ENCODE measurements around the gene AMMECR1.

The AMMECR1 gene

DNA sequence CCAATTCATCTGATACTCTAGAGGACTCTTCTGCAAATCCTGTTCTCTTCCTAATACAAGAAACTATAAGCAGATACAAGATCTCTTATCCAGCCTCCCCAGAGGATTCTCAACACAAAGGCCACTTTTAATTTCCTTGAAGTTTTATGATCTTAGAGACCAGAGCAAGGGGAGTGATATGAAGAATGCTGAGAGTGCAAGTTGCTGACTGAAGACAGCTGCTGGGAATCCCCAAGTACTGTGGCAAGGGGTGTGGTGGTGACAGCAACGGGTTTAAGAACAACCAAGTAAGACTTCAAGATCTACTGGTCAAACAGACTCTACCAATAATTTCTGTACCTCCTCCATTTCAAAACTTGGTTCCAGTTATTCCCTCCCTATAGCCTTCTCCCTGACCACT is 7.0 kb downstream of the AMMECR1 start:
- peak; percentile 26 for DNase-seq

DNA sequence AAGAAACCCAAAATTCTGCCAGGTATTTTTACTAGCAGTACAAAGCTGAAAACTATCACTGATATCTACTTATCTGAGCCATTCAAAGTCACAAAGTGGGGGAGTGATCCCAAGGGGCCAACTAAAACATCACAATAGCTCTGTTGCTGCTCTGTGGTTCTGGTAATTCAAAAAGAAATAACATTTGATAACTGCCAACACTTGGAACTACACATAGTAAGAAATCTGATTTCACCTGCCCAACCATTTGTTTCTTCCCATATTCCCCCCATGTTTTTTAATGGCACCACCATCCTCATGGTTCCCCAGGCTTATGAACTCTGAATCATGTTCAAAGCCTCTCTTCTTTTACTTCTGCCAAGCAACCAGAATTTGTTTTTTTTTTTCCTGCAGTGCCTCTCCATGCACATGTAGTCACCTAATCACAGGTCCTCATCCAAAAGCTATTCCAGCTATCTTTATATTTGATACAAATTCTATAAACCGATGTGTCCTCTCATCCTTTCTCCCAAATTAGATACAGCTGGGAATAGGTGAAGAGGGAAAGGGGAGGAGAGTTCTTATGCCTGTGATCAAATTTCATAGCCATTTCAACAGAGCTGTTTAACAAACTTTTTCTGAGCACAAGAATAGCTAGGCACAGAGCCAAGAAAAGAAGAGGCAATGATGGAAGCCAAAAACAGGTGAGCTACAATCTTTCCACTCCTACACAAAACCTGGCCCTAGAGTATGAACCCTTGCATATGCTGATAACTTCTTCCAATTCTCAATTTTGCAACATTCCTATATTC is 7.7 kb downstream of the AMMECR1 start:
- no peak for DNase-seq

DNA sequence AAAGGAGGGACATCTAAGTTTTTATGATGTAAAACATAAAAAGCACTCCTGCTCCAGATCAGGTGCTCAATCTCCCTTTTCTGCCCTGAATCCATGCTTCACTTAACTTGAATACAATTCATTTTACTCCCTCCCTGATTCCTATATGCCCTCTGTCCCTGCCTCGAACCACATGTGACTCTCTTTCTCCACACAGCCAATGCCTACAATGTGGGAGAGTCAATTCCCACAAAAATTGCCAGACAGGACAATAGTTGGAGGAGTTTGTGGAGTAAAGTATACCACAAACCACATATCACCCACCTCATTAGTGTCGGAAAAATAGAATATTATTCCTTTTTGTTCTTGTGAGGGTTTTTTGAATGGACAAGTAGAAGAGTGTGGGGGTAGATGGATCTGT is 9.7 kb downstream of the AMMECR1 start:
- no peak for DNase-seq

DNA sequence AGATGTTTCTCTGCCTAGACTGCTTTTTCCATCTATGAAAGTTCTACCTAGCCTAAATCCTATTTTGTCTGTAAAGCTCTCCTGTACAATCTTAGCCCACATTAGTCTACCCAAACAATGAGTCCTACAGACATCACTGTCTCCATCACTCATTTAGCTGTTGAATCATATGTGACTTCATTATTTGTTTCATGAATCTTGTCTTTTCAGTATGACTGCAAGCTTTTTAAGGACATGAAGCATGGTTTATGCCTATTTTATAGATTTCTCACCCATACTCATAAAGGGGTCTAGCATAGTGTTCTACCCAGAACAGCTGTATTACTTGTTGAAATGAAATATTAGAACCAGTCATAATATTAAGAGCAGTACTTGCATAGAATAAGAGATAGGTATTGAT is 13.0 kb downstream of the AMMECR1 start:
- DNase-seq = no peak

DNA sequence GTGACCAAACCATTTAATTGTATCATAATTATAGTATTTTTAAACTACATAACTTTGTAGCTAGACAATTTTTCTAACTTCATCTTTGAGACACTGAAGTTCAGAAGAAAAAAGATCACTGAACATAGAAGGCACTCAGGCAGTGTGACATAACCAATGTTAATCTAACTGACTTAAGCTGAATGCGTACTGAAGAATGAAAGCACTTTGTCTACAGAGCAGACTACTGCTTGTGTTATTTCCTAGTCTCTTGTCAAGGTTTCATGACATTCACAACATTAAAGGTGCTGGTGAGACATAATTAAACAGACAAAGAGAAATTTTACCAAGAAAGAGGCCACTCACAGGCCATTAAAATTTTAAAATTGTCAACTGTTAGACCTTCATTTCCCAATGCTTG is 13.5 kb downstream of the AMMECR1 start:
- DNase-seq = no peak

DNA sequence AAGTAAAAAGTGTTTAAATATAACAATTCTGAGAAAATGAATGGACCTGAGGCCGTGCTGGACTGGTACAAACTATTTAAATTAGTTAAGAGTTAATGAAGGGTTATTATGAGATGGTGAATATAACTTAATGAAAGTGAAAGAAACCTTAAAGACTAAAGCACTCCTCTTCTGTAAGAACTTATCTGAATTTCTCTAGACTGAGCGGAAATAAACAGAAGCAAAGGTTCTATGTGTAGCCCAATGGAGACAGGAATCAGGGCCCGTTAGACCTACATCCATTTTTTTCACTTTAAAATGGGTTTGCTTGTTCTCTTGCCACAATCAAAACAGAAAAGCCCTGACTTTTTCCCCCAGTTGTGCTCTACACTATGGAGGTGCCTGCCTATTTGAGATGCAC is 14.9 kb downstream of the AMMECR1 start:
- DNase-seq = no peak

DNA sequence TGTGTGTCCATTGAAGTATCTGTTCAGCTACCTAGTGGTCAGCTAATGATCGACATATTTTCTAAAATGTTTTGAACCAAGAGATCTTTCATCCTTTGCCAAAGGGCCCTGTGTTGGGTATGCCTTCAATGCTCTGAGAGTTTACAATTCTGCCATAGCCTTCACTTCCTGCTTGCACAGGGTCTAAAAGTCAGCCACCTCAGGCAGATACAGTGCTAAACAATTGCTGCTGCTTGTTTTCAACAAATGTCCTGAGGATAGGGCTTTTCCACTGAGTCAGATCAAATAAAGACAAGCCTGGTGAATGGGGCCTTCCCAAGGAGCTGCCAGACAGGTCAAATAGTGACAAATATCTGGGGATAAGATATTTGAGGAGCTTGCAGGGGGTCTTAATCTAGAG is 16.7 kb downstream of the AMMECR1 start:
- no peak for DNase-seq

DNA sequence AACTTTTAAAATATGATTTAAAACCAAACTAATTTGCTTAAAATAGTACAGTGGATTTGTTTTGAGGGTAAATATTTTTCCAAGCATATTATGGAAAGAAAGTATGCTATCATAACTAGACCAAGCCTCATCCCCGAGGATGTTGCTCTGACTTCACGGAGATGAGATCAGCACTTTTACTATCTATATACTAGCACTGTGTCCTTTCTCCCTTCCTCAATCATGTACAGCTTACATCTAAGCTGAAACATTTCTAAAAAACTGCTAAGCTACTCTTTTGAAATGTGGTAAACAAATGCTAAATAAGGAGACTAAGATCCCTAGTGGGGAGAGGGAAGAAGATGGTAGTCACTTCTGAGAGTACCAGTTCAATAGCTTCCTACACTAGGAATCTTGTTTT is 23.8 kb downstream of the AMMECR1 start:
- no peak for DNase-seq

DNA sequence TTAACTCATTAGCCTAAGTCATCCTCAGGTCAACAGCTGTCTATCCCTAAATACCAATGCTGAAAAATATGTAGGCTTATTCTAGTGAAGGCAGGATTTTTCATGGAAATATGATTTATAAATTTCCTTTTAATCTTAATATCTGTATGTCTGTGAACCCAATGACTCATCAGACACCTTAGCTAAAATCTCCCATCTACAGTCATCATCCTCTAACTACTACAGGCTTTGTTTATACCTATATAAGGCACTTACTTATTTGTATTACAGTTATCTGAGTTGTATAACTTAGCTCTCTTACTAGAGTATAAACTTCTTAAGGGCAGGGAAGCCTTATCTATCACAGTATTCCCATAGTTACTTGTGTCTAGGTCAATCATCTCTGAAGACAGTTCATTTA is 24.2 kb downstream of the AMMECR1 start:
- DNase-seq = no peak

DNA sequence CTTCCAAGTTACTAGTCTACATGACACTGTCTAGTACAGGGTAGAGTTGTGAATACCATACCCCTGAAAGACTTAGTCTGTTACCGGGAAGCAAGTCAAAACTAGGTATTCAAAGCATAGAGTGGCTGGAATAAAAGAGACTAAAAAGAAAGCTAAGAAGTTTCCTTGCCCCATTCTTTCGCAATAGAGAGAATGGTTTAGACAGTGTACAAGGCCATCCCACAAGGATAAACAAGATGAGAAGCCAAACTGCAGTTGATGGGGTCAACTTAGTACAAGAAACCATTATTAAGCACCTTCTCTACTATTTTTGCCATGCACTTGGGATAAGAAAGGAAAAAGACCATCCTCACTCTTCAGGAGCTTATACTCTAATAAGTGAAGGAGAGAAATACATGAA is 30.3 kb downstream of the AMMECR1 start:
- no peak for DNase-seq

DNA sequence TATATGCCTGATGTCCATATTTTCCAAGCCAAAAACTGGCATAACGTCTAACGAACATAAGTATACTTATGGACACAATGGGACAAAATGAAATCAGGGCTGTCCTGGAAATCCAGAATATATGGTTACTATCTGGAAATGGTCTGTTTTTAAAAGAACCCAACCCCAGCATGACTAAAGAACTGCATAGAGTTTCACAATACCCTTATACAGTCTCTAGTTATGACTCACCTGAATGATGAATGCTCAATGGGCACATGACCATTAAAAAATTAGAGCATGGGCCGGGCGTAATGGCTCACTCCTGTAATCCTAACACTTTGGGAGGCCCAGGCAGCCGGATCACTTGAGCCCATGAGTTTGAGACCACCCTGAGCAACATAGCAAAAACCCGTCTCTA is 31.8 kb downstream of the AMMECR1 start:
- DNase-seq = no peak

DNA sequence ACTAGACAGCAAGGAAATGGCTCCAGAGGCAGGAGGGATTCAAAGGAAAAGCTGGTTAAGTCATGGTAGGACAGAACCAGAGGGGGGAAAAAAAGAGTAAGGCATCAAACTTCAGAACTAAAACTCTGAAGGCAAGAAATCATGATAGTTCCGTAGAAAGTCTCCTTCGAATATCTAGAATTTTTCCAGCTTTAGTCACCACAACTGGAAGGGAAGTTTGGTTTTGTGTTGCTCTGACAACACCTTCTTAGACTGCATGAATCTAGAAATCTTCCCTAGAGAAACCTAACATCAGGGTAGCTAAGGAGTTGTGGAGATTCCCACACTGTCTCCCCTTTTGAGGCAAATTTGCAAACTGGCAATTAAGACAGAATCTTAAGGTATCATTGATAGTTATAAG is 33.7 kb downstream of the AMMECR1 start:
- DNase-seq = no peak

DNA sequence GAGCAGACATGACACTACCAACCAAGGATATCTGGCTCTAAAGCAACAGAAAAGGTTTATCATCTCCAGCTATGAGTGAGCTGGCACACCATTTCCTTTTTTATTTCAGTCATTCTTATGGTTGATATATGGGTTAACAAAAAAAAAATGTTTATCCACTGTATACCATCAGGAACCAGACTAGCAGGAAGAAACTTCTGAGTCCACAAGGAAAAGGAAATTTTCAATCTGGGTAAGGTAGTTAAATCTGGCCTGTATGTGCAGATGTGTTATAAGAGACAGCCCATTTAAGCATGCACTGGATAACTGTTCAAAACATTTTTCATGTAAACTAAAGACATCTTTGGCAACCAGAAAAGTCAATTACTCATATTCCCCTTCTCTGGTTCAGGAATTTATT is 35.0 kb downstream of the AMMECR1 start:
- DNase-seq = no peak

DNA sequence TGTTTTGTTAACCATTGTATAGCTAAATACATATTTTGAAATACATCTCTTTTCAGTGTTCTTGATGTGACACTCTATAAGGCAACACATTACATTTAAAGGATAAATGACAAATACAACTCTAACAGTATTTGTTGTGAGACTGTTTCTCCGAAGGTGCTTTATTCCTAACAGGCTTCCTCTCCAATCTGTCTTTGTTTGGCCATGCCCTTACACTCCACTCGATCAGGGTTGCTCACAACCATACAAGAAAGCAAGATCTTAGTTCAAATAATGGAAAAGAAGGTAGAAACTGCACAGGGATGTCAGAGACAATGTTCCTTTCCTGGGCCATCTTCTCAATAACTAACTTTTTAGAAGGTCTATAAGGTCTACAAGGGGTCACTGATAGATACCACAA is 36.5 kb downstream of the AMMECR1 start:
- DNase-seq = no peak

DNA sequence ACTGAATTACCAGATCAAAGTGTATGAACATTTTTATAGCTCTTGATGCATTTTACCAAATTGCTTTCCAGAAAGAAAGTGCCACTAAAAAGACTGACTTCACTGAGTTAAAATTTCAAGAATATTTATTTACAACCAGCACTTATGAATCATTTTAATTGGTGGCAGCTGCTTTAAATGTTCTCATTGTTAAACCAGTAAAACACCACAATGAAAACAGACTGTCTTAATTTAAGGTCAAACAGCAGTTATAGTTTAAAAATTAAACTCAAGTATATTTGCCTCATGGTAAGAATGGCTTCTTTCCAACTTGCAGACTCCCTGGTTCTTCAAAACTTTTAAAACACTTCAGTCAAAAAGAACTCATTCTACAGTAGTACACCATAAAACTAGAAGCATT is 36.9 kb downstream of the AMMECR1 start:
- no peak for DNase-seq

DNA sequence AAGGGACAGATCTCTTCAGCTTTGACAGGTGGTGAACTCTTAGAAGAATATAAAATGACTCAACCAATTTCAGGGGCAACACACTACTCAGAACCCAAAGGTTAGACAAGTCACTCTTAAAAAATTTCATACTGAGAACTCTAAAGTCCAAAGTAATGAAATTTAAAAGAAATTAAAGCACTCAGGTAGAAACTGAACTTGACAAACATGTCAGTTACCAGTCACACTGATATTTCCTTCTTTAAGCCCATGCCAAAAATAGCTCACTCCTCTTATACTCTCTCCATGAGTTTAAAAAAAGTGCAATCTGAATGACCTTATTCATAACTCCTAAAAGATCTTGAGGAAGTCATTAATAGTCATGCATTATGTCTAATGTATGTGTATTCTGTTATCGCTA is 40.3 kb downstream of the AMMECR1 start:
- DNase-seq = no peak

DNA sequence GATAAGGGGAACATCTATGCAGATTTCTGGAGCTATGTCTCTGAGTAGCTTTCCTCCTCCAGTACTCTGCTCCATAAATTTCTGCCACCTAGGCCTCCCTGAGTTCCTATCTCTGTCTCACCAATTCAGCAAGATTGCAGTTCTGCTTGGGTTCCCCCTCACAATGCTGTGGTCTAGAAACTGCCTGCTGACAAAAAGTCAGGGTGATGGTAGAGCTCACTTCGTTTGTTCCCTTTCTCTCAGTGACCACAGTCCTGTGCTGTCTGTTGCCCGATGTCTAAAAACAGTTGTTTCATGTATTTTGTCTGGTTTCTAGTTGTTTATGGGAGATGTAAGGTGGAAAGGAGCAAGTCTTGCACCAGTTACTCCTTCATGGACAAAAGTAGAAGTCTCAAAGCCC is 41.1 kb downstream of the AMMECR1 start:
- DNase-seq = no peak

DNA sequence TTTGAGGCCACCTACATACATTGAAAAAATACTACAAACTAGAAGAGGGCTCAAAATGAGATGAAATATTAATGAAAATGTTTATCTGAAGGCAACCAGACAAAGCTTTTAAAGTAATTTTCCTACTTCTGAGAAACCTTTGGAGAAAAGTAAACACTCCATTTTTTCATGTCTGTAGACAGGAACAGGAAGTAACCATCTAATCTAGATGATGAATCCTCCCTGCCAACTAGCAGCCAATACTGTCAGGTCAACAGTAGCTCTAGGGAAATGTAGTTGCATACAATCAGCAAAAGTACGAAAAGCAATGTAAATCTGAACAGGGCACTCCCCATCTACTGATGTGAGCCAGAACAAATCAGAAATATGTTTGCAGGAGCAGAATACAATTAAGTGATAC is 49.0 kb downstream of the AMMECR1 start:
- no peak for DNase-seq

DNA sequence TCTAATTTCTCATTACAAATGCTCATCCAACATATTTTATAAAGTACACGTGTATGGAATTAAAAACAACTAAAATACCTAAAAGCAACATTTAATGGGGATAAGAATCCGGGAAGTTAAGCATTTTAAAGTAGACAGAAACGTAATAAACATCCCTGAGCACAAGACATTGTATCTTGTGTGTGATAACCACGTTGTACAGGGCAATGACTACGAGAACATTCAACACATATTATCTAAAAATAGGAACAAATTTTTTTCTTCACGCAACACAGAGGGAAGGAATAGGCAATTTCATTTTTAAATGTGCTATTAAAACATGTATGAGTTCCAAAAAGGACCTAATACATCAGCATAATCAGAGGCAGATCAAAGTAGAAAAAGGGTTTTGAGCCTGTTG is 49.5 kb downstream of the AMMECR1 start:
- no peak for DNase-seq

DNA sequence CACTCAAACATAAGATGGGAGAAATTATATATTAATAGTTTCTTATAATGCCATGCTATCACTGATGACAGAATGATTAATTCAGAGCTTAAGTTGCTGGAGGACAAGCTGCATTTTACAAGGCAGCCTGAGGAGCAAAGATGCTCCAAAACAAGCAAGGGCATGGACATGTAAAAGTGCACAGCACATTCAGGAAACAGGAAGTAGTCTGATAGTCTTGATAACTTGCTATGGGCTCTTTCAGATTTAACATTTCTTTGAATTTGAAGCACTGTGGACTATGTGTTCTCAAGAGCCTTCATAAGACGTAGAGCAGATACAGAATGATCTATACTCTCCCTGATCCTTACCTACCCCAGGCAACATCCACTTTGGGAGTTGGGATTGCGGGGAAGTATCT is 50.0 kb downstream of the AMMECR1 start:
- DNase-seq = no peak

DNA sequence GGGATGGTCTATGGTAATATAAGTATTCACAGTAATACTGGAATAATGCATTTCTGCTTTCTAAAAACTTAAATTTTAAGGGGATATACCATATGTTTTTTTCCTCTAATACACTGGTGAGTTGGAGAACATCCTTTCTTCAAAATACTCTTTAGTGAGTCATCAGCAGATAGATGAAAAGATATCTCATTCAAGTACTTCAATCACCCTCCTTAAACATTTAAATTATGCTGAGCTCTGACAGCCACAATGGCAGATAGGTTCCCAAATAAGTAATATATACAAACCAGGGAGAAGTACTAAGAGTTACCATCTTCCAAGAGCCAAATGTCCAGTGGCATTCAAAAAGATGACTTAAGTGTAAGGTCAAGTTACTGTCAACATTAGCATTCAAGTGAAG is 52.2 kb downstream of the AMMECR1 start:
- no peak for DNase-seq

DNA sequence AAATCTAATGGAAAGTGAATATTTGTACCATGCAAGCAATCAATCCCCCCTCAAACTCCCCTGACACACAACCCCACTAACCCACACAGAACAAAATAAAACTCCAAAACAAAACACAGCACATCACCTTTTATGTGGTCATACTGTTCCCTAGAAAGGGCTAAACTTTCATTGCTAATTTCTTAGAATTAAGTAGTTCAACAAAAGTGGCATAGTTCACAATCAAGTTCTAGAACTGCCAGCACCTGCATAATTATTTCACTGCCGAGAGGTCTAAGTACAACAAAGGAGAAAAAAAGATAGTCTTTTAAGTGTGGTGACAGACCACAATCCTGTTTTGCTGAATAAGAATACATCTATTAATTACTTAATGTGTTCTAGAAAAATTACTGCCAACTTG is 58.8 kb downstream of the AMMECR1 start:
- no peak for DNase-seq

DNA sequence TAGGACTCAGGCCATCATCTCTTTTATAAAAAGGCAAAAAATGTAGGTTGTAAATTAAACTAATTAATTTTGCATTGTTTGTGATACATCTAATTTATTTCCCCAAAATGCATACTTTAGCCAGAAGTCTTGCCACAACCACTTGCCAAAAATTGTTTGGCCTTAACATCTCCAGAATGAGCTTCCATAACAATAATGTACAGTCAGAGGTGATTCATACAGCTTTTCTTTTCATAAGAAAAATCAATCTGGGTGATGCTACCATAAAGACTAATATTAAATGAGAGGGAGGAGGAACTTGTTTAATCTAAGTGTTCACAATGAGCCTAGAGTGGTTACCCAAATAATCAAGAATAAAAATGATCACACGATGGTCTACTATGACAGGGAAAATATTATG is 59.3 kb downstream of the AMMECR1 start:
- no peak for DNase-seq

DNA sequence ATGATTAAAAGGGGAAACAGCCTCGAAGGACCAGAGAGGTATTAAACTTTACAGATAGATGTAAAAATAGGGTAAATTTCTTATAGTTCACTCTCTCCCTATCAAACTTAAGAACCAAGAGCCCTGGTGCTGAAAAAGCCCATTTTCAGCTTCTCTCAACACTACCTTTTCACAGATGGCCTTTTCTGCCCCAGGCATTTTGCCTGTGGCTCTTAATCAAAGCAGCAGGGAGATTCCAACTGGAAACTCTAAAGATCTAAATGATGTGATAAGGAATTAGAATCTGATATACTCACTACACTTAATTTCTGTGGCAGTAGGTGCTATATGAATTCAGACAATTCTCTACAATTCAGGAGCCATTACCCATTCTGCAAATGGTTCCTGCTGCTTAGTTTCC is 60.0 kb downstream of the AMMECR1 start:
- no peak for DNase-seq

DNA sequence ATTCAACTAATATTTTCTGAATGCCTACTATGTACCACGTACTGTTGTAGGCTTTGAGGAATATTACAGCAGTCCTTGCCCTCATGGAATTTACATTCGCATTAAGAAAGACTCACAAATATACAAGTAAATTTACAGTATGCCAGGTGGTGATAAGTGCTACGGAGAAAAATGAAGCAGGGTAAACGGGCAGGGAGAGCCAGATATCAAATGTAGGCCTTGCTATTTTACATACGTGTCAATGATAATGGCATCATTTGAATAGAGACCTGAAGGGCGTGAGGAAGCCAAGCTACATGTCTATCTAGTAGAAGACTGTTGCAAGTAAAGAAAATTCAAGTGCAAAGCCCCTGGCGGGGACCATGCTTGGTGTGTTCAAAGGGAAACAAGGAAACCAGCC is 65.2 kb downstream of the AMMECR1 start:
- DNase-seq = no peak

DNA sequence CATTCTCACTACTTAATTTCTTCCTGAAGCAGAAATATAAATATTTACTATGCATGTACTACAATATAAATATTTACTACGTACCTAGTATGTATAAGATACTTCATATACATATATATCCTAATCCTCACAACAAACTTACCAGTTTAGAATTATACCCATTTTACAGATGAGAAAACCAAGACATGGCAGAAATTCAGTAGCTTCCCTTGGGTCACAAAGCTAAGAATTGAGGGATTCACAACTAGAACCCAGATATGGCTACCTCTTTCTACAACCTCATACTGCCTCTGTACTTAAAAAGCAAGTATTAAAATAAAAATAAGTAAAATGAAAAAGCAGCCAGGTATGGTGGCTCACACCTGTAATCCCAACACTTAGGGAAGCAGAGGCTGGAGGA is 65.9 kb downstream of the AMMECR1 start:
- no peak for DNase-seq

Measured in CD4-positive, alpha-beta T cell treated with Interleukin-6 for 4 hours (primary cell).